GM18907 (cell line): ENCODE data around the gene SERPINB1.
"Not testable (repeated sequence)": the region's sequence is repeated elsewhere in the genome, so short reads cannot be mapped to it uniquely, and the experiment has no call there.

Experiments used
- ATAC-seq: cut with Tn5 transposase; IDR thresholded peaks from one replicate; pipeline ENCODE4 v1.9.1; 2021; ENCODE audit warnings: mild to moderate bottlenecking, moderate library complexity; ENCODE audit not compliant: unreplicated experiment

SERPINB1 gene

GRCh38 chr6:2866171-2866846 lies 24.6 kb upstream of the SERPINB1 start:
- peak; percentile 52 for ATAC-seq

DNA sequence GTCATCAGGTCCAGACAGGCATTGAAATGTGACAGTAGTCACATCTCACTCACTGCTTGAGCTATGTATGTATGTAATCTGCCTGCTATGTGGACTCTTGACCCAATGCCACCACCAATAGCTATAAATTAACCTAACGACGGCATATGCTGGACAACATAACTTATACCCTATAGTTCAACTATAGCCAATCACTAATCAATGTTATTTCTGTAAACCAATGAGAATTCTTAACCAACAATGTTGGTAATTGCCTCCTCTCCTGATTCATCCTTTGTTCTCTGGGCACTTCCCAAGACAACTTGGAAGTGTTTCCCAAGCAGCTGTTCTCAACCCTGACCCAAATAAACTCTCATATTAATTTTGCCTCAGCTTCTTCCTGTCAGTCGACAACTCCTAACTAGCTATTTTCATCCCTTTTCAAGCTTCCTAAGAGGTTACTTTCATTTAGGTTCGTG lies 24.1 kb upstream of the SERPINB1 start:
- no peak for ATAC-seq

- no peak for ATAC-seq
Observed at GRCh38 chr6:2865270-2865669, 23.6 kb upstream of the SERPINB1 start.

DNA sequence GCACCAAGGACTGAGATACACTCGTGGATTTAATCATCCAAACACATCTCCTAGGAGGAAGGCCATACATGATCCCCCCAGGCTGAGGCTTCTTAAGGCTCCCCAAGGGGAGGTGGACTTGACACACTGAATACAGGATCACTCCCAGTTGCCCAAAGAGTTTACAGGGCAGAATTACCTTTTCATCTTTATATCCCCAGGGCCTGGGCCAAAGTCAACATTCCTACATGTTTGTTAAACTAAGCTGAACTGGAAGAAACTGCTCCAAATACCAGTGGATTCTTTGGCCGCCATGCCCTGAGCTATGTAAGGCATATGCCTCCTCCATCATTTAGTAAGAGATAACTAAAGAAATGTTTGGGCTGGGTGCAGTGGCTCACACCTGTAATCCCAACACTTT lies 22.2 kb upstream of the SERPINB1 start:
- no peak for ATAC-seq

- peak; percentile 49 for ATAC-seq
Observed at GRCh38 chr6:2862712-2863181, 21.1 kb upstream of the SERPINB1 start.

DNA sequence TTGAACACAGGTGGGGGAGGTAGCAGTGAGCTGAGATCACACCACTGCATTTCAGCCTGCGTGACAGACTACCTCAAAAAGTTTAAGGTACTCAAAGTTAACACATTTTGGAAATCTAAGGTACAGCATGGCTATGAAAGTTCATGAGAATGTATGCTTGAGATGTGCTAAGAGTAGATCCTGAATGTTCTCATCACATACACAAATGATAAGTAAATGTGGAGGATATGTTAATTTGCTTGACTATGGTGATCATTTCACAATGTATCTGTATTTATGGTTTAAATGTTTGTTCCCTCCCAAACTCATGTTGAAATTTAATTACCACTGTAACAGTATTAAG lies 20.1 kb upstream of the SERPINB1 start:
- ATAC-seq, result no peak

GRCh38 chr6:2861060-2861821 lies 19.6 kb upstream of the SERPINB1 start:
- ATAC-seq, result no peak

DNA sequence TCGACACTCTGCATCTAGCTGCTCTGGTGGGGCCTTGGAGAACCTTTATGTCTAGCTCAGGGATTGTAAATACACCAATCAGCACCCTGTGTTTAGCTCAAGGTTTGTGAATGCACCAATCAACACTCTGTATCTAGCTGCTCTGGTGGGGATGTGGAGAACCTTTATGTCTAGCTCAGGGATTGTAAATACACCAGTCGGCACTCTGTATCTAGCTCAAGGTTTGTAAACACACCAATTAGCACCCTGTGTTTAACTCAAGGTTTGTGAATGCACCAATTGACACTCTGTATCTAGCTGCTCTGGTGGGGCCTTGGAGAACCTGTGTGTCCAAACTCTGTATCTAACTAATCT lies 19.0 kb upstream of the SERPINB1 start:
- not testable (repeated sequence) for ATAC-seq

DNA sequence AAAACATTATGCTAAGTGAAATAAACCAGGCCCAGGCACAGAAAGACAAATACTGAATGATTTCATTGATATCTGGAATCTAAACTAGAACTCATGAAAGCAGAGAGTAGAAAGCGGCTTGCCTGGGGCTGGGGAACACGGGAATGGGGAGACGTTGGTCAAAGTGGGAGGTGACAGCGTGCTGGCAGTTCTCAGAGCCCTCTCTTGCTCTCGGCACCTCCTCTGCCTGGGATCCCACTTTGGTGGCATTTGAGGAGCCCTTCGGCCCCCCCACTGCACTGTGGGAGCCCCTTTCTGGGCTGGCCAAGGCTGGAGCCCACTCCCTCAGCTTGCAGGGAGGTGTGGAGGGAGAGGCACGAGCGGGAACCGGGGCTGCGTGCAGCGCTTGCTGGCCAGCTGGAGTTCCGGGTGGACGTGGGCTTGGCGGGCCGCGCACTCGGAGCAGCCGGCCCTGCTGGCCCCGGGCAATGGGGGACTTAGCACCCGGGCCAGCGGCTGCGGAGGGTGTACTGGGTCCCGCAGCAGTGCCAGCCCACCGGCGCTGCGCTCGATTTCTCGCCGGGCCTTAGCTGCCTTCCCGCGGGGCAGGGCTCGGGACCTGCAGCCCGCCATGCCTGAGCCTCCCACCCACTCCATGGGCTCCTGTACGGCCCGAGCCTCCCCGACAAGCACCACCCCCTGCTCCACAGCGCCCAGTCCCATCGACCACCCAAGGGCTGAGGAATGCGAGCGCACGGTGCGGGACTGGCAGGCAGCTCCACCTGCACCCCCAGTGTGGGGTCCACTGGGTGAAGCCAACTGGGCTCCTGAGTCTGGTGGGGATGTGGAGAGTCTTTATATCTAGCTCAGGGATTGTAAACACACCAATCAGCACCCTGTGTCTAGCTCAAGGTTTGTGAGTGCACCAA lies 18.4 kb upstream of the SERPINB1 start:
- ATAC-seq, result not testable (repeated sequence)

GRCh38 chr6:2859185-2859700 lies 17.6 kb upstream of the SERPINB1 start:
- no peak for ATAC-seq

- ATAC-seq, result peak; percentile 62
Observed at GRCh38 chr6:2857580-2858337, 16.1 kb upstream of the SERPINB1 start.

GRCh38 chr6:2857185-2857579 lies 15.5 kb upstream of the SERPINB1 start:
- ATAC-seq, result no peak

- ATAC-seq, result no peak
Observed at GRCh38 chr6:2855061-2855519, 13.4 kb upstream of the SERPINB1 start.

DNA sequence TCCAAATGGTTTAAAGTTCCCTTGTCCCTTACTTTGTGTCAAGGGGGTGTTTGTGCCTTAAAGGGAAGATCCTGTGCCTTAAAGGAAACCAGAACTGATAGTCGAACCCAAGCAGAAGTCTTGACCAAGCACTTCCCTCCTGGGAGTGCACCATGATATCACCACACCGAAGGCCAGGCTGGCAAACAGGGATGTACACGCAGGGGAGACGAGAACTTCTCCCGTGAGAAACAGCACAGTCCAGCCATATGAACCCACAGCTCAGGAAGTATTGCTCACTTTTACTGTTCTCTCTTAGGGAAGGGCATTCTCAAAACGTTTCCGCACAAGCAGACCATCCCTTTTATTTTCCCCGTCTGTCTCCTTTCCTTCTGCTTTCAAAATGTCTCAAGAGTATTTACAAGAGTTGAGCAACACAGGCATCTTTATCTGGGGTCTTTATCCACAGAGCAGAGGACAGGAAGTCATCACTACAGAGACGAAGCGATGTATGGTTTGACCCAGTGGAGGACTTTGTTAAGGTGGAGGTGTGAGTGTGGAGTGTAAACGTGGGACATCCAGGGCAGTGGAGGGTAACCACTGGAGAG lies 12.8 kb upstream of the SERPINB1 start:
- ATAC-seq, result no peak

DNA sequence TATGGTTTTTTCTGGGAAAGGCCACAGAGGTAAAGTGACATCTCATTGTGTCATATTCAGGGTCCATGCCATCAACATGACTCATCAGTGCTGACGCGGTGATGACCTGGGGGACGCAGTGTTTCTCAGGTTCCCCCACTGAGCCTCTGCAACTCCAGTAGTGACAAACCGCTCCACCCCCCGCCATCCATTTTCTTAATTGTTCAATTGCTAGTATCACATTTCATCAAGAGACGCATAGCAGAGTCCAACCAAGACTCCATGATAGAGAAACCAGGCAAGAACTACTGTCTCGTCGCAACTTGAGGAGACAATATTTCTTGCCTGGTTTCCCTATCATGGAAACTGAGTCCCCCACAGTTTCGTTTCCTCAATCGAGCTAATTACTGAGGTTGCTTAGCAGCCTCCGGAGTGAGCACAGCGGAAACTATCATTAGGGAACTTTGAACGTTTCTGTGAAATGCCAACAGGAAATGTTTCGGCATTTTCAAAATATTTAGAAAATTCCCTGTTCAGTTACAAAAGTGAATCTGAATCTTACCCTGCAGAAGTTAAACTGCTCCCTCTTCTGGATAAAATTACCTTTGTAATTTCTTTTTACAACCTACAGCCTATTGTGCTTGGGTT lies 12.2 kb upstream of the SERPINB1 start:
- ATAC-seq, result no peak

- ATAC-seq, result not testable (repeated sequence)
Observed at GRCh38 chr6:2853378-2853768, 11.7 kb upstream of the SERPINB1 start.

DNA sequence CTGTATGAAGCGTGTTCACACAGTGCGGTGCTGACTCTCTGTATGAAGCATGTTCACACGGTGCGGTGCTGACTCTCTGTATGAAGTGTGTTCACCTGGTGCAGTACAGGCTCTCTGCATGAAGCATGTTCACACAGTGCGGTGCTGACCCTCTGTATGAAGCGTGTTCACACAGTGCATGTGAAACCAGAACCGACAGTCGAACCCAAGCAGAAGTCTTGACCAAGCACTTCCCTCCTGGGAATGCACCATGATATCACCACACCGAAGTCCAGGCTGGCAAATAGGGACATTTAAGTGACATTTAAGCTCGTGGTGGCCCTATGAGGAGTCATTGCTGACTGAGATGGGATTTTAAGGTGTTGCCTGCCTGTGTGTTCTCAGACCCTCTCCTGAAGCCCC lies 11.3 kb upstream of the SERPINB1 start:
- no peak for ATAC-seq

DNA sequence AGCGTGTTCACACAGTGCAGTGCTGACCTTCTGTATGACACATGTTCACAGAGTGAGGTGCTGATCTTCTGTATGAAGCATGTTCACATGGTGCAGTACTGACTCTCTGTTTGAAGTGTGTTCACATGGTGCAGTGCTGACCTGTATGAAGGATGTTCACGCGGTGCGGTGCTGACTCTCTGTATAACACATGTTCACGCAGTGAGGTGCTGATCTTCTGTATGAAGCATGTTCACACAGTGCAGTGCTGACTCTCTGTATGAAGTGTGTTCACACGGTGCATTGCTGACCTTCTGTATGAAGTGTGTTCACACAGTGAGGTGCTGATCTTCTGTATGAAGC lies 10.8 kb upstream of the SERPINB1 start:
- no peak for ATAC-seq

- no peak for ATAC-seq
Observed at GRCh38 chr6:2851727-2852513, 10.3 kb upstream of the SERPINB1 start.
